NCI-H446 treated with DMSO at 0.1 percent for 48 hours (cell line): ENCODE results near the gene NELFCD.
"Not testable (repeated sequence)": the region's sequence is repeated elsewhere in the genome, so short reads cannot be mapped to it uniquely, and the experiment has no call there.

Experiments used
- DNase-seq: peaks from one replicate; lab custom pipeline; 2025; lab: John Stamatoyannopoulos, UW

NELFCD gene, protein sequence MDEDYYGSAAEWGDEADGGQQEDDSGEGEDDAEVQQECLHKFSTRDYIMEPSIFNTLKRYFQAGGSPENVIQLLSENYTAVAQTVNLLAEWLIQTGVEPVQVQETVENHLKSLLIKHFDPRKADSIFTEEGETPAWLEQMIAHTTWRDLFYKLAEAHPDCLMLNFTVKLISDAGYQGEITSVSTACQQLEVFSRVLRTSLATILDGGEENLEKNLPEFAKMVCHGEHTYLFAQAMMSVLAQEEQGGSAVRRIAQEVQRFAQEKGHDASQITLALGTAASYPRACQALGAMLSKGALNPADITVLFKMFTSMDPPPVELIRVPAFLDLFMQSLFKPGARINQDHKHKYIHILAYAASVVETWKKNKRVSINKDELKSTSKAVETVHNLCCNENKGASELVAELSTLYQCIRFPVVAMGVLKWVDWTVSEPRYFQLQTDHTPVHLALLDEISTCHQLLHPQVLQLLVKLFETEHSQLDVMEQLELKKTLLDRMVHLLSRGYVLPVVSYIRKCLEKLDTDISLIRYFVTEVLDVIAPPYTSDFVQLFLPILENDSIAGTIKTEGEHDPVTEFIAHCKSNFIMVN

DNA sequence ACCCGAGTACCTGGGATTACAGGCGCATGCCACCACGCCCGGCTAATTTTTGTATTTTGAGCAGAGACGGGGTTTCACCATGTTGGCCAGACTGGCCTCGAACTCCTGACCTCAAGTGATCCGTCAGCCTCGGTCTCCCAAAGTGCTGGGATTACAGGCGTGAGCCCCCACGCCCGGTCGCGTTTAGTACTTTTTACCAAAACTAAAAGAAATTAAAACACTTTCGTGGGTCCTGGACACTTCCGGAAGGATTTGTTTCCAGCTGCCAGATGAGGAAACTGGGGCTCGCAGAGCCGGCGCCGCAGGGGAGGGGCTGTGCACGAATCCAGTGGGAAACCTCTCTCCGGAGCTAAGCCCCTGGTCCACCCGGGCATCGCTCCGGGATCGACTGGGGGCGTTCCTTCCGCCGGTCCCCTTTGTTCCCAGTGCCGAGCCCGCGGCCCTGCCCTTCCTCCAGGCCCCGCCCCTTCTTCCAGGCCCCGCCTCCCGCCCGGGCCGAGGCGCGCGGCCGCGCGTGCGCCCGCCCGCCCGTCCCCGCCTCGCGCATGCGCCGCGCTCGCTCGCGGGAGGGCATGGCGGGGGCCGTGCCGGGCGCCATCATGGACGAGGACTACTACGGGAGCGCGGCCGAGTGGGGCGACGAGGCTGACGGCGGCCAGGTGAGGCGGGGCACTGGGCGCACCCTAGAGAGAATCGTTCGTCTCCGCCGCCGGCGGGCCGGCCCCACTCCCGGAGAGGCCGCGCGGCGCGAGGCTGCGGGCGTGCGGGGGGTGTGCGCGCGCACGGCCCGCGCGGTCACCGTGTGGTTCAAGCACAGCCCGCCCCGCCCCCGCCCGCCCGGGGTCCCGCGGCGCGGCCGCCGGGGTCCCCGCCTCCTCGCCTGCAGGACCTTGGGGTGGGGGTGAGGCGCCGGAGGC, at the start of gene NELFCD:
Gene NELFCD (plus strand): TSS at position 546 of the 917 bp plus-strand sequence. CDS start 54 bp downstream, at position 600.
- peak; percentile 74 for DNase-seq

DNA sequence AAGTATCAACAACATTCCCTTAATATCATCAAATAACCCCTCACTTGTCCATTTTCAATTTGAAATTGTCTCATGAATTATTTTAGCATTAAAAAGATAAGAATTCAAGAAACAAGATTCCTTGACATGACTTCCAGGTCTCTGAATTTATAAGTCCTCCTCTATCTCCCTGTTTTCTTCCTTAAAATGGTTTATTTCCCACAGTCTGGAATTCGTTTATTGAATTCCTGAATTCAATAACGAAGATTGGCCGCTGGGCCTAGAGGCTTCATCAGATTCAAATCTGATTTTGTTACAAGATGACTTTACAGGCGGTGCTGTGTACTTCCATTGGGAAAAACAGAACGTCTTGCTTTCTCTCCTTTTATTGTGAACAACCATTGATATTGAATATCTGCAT, 48.9 kb upstream of the NELFCD start:
- no peak for DNase-seq

DNA sequence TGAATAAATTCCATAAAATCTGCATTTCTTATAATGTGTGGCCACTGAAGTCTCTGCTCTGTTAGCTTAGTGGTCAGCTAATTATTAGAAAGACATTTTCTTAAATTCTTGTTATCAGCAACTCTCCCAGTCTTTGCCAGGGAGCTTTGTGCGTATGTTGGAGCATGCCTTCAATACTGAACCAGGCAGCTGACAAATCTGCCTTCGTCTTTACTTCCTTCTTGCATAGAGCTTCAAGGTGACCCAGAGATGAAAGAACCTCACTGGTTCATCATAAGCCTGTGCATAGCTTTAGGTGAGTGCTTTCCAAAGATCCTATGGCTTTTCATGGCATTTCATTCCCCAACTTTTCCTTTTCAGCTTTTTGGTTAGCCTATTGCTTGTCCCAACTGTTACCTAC, 43.0 kb upstream of the NELFCD start:
- no peak for DNase-seq

DNA sequence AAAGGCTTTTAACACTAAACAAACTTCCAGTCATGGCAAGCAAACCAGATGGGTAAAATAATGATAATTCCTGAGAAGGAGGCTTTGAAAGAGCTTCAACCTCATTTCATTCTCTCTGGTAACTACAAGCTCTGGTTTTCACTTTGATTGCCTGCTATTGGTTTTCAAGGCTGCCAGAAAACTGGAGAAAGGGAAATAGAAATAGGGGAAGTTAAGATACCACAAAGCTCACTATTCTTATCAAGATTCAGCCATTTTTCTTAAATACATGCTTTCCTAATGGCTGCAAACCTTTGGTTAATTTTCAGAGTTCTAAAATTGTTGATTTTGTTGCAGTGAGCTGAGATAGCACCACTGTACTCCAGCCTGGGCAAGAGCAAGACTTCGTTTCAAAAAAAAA, 42.5 kb upstream of the NELFCD start:
- no peak for DNase-seq

DNA sequence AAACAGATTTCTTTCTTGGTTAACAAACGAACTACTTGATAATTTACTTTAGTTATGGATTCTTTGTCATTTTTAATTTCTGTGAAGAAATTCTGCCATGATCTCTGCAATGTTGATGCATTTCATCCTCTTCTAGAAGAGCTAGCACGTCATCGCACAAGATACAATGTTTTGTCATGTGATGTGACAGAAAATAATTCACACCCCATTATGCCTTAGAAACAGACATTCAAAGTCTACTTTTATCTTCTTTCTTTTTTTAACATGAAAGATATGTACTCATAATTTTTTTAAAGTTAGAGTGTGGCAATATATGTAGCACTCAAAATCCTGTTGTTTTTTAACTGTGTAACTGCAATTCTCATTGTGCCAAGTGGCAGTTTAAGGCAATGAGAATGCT, 39.6 kb upstream of the NELFCD start:
- no peak for DNase-seq

DNA sequence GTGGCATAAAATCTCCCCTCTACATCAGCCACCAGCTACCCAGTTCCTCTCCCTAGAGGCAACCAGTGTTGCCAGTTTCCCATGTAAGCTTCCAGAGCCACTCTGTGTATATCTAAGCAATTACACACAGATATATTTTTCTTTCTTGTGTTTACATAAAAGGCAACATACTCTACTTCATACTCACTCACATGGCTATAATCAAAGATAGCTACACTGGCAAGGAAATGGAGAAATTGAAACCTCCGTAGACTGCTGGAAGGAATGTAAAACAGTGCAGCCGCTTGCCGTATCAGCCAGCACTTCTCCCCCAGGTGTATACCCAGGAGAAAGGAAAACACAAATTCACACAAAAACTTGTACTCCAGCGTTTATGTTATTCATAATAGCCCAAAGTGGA, 38.5 kb upstream of the NELFCD start:
- DNase-seq: no peak

DNA sequence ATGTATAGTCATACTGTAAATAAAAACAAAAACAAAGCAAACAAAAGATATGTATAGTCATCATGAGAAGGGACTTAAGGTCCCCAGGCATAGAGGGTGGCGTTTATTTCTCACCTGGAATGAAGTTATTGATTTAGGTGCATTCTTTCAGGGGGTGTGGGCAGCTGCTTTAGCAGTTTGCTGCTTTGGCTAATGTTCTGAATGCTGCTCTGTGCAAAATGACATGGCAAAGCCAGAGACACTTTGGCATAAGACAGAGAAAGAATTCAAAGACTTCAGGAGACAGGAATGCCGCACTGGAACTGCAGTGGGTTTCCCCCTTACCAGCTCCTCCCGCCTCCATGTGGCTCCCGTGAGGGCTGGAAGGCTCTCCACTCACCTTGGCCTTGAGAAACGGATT, 36.4 kb upstream of the NELFCD start:
- DNase-seq: no peak

DNA sequence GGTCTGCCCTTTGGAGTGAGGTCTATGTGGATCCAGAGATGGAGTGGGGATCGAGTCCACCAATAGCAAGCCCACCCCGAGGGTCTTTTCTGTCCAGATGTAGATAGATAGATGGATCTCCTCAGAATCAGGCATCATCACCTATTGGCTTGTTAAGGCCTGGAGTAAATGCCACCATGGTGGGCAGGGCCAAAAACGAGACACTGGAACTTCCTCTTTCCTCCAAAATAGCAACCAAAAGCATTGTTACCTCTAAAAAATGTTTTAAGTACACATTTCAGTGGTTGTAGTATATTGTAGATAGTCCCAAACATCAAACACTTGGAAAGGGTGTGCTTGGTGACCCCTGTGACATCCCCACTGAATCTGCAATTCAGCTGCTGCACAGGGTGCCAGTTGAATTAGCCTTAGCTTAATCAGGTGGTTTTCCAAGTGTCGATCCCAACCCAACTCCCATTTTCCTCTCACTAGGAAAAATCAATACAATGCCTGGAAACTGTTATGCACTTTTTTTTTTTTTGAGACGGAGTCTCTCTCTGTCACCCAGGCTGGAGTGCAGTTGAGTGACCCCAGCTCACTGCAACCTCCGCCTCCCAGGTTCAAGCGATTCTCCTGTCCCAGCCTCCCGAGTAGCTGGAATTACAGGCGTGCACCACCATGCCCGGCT, 35.0 kb upstream of the NELFCD start:
- DNase-seq: no peak

DNA sequence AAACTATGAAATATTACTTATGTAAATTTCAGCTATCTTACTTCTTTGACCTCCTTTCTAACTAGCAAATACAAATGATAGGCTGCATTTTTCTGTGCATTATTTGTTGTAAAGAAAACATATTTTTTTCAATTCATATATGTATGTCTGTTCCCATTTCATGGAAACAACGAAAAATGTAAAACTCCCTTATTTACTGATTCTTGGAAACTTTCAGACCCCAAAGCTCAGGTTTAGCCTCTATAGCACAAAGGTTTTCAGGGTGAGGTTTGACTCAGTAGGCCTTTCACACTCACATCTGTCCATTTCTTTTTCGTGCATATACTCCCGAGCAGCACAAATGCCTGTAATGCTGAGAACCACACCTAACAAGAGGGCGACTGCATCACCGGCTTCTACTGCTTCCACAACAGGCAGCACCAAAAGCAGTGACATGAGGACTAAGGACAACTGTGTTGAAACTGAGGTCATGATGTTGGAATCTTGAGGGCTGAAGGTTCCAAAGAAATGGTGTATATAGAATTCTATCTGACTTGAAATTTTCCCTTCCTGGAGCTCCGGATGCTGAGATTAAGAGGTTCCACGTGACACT, 33.2 kb upstream of the NELFCD start:
- DNase-seq: not testable (repeated sequence)

DNA sequence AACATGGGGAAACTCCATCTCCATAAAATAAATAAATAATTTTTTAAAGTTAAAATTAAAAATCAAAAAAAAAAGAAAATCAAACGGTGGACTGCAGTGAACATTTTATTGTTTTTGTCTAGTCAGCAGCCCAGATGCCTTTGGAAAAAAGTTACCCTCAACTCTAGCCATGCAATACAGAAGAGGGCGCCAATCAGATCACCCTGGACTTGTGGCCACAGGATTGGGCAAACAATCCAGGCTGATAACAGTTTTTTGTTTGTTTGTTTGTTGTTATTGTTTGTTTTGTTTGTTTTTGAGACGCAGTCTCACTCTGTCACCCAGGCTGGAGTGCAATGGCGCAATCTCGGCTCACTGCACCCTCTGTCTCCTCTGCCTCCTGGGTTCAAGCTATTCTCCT, 30.5 kb upstream of the NELFCD start:
- DNase-seq: no peak

DNA sequence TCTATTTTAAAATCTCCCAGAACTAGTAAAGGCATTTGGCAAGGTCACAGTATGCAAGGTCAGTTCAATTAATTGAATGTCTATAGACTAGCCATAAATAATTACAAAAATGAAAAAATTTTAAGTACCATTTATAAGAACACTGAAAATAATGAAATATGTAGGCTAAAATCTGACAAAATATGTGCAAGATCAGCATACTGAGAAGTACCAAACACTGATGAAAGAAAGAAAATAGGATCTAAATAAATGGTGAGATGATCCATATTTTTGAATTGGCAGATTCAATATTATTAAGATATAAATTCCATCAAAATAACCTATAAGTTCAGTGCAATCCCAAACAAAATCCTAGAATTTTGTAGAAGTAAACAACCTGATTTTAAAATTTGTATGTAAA, 28.0 kb upstream of the NELFCD start:
- DNase-seq: no peak

DNA sequence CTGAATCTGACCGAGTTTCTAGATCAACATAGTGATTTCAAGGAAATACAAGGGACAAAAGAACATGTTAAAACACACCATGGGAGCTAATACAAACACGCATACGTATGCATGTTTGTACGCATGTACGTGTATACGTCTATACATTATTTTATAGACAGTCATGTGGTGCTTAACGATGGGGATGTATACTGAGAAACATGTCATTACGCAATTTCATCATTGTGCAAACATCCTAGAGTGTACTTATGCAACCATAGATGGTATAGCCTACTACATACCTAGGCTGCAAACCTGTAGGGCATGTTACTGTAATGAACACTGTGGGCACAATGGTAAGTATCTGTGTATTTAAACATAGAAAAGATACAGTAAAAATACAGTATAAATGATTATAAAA, 25.0 kb upstream of the NELFCD start:
- no peak for DNase-seq

DNA sequence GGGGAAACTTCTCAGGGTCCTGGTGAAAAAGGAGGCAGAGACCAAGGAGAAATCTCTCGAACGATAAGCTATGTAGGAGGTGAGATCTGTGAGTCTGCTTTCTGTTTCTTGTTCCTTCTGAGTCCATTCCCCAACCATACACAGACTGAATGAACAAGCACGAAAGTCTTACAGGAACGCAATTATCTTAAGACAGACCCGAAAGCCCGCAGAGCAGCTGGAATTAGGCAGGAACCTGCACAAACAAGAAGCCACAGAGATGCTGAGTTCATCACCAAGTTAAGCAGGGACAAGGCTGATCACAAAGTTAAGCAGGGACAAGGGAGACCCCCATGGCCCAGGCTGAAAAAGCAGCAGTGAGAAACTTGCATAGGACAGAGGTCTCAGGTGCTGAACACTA, 21.4 kb upstream of the NELFCD start:
- no peak for DNase-seq

DNA sequence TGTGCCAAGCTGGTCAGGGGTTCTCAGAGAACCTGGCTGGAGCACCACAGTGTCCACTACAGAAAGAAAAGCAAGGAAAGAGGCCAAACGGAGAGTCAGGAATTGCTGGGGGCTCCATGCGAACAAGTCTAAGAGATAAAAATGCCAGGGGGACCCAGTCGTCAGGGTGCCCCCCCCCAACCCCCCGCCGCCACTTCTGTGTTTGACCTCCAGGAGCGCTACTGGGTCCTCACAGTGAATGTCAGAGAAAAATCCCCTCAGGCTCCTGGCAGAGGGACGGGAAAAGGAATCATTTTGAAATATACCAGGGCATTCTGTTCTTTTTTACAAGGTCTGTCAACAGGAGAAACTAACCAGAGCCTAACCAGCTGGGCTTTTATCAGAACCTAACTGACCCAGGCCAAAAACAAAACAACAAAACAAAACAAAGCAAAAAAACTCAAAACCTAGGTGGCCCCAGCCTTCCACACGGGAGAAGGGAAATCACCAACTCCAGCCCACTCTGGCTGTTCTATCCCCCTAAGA, 17.9 kb upstream of the NELFCD start:
- no peak for DNase-seq

DNA sequence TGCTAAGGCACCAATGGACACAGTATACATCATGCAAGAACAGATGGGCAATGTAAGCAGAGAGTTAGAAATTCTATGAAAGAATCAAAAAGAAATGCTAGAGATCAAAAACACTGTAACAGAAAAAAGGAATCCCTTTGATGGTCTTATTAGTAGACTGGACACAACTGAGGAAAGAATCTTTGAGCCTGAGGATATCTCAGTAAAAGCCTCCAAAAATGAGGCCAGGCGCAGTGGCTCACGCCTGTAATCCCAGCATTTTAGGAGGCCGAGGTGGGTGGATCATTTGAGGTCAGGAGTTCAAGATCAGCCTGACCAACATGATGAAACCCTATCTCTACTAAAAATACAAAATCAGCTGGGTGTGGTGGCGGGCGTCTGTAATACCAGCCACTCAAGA, 17.1 kb upstream of the NELFCD start:
- not testable (repeated sequence) for DNase-seq

DNA sequence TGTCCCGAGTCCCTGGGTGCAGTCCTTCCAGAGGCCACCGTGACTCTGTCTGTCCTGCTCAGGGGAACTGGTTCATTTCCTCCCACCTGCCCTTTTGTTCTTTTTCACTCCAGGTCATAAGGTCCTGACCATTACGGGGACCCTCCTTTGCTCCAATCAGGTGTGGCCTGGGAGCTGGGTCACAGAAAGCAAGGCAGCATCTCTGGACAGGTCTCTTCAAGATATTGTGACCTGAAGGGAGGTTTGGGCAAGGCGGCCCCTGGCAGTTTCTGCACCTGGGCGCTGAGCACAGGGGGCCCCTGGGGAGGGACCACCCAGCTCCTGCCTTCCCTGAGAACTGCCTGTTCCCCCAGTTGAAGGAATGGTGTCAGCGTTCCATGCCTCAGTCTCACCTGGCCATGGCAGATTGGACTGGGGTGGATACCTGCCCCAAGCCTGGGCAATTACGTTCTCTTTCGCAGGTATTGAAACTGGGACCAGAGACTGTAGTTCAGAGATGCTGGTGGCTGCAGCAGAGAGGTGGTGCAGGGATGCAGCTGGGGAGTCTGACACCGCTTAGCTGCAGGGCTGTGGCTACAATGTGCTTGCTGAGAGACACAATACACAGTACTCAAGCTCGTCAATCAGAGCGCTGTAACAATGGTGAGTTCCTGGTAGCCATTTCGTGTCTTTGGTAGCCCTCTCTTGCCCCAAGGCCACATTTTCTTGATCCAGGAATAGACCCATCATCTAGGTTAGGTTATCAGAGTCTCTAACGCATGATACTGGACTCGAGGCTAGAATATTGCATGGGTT, 15.6 kb upstream of the NELFCD start:
- DNase-seq: no peak

DNA sequence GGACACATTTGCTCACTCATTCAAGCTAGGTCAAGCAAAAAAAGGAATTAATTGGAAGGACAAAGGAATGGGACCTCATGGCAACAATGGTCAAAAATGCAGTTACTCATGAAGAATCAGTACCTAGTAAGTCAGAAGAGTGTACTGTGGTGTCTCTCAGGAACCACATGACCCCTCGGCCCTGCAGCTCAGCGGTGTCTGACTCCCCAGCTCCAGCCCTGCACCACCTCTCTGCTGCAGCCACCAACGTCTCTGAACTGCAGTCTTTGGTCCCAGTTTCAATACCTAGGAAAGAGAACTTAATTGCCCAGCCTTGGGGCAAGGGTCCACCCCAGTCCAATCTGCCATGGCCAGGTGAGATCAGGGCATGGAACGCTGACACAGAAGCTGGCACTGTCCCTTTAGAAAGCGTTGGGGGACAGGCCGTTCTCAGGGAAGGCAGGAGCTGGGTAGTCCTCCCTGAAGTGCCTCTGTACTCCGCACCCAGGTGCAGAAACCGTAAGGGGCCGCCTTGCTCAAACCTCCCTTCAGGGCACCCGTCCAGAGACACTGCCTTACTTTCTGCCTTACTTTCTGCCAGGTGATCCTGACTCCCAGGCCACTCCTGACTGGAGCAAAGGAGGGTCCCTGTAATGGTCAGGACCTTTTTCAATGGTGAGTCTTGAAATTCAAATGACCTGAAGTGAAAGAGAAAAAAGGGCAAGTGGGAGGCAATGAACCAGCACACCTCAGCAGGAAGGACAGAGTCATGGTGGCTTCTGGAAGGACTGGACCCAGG, 13.2 kb upstream of the NELFCD start:
- no peak for DNase-seq

DNA sequence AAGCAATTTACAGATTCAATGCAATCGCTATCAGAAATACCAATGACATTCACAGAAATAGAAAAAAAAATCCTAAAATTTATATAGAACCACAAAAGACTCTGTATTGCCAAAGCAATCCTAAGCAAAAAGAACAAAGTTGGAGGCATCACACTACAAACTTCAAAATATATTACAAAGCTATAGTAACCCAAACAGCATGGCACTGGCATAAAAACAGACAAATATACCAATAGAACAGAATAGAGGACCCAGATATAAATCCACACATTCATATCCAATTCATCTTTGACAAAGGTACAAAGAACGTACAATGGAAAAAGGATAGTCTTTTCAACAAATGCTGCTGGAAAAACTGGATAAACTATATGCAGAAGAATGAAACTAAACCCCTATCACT, 11.6 kb upstream of the NELFCD start:
- no peak for DNase-seq

DNA sequence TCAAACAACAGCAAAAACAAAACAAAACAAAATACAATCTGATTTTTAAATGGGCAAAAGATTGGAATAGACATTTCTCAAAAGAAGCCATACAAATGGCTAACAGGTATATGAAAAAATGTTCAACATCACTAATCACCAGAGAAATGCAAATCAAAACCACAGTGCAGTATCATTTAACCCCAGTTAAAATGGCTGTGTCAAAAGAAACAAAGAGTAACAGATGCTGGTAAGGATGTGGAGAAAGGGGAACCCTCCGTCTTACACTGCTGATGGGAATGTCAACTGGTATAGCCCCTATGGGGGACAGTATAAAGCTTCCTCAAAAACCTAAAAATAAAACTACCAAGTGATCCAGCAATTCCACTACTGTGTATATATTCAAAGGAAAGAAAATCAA, 10.9 kb upstream of the NELFCD start:
- DNase-seq: no peak

DNA sequence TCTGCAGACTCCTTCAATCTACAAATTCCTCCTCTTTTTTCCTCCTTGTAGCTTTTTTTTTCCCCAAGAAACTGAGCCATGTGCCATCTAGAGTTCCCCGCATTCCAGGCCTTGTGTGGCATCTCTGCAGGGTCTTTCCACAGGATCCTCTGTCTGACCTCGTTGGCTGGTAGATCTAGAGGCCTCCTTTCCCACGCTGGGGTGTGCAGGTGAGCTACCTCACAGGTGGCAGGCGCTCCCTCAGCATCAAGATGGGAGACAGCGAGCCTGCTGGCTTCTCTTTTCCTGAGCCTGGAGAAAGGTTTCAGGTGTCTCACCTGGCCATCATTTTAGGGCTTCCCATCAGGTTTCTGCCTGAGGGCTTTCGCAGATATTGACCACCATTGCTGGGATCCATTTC, 9.6 kb upstream of the NELFCD start:
- no peak for DNase-seq
